ENCODE results near the gene BORCS6. TPM values are rescaled to one million over a fixed set of nuclear protein-coding genes. Genes with fewer than 3 reads are reported as not detected.
"Not testable (repeated sequence)": the region's sequence is repeated elsewhere in the genome, so short reads cannot be mapped to it uniquely, and the experiment has no call there.

BORCS6 gene
- total RNA-seq, 1 donor from 2014 or later: 13.3 TPM

DNA sequence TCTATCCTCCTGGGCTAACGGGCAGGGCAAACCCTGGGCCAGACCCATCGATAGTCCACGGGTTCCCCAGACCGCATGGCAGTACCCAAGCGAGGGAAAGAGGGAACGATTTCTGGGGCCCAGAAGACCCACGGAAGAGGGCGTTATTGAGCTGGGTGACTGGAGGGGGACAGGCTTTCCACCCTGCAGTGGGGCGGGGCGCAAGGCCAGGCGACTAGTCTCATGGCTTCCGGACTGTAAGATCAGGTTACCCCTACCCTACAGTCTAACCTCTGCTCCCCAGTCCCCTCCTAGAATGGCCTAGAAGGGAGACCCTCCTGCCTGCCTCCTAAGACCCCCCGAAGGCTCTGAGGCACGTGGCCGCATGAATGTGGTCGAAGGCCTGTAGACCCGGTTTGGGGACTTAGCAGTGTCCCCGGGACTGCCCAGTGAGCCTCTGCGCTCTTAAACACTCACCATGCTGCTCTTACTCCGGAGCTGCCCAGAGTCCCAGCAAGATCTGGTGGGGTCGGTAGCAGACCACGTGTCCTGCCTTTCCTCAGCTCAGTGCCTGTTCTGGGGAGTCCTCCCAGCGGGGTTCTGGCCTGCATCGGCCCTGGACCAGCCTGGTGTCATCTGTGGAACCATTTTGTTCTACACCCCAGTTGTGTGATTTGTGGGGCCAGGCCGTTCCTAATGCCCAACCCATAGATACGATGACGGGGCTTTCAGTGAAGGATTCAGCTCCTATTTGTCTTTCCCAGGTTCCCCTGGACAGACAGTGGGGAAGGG lies 33.6 kb upstream of the BORCS6 start:
- H3K27me3 ChIP-seq (ENCODE audit: control insufficient read depth, insufficient read depth, low read length): no peaks in the 10 kb centered on the region
- no peaks in the 10 kb centered on the region for H3K36me3 ChIP-seq (ENCODE audit: control insufficient read depth, insufficient read depth, low read length)
- TF ChIP-seq CTCF (IDR thresholded peaks at IDR 0.05; ENCODE audit: insufficient read depth, low read length, poor library complexity, severe bottlenecking): peak; percentile 20
- H3K4me3 ChIP-seq (ENCODE audit: low read depth, low read length): peak overlapping the region; percentile 54
- DNase-seq (ENCODE audit: low read depth): no peak

DNA sequence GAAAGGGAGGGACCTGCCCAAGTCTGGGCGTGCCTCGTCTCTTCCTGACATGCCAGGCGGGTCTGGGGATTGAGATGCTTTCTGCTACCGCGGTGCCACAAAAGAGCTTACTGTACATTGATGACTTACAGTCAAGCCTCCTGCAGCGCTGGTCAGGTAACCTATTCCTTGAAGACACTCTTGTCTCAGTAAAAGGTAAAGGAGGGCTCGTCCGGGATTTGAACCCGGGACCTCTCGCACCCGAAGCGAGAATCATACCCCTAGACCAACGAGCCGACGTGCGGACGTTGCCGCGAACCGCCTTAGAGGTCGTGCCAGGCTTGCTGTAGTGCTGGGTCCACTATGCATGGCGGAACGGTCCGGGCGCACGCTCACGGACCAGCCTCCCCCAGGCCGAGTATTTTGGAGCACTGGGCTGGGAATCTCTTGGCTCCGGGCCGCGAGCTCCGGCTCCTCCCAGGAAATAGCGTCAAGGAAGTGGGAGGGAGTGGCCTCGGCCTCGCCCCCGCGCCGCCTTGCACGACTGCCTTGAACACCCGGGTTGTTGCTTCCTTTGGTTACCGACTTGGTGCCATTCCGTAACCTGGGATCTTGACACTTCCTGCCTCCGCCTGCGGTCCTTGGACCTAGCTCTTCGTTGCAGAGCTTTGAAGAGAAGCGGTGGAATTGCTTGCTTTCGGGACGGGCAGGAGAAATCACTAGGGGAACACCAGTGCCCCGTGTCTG lies 32.8 kb upstream of the BORCS6 start:
- Histone ChIP-seq H3K27me3 (ENCODE audit: control insufficient read depth, insufficient read depth, low read length) (no peaks in the 10 kb centered on the region), H3K4me3 (ENCODE audit: low read depth, low read length) (peak overlapping the region; percentile 54), H3K36me3 (ENCODE audit: control insufficient read depth, insufficient read depth, low read length) (no peaks in the 10 kb centered on the region)
- TF ChIP-seq CTCF (IDR thresholded peaks at IDR 0.05; ENCODE audit: insufficient read depth, low read length, poor library complexity, severe bottlenecking): no peak
- DNase-seq (ENCODE audit: low read depth): peak; percentile 59

DNA sequence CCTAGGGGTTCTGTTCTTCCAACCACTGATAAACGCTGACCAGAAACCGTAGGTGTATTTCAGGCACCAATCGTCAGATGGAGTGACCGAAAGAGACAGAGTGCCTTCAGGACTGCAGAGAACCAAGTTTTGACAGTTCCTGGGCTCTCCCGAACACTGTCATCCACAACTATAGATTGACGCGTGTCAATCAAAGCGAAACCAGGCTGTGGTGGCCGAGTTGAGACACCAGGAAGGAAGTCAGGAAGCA lies 32.3 kb upstream of the BORCS6 start:
- H3K27me3 ChIP-seq (ENCODE audit: control insufficient read depth, insufficient read depth, low read length): no peaks in the 10 kb centered on the region
- DNase-seq (ENCODE audit: low read depth): peak; percentile 37
- H3K4me3 ChIP-seq (ENCODE audit: low read depth, low read length): peak overlapping the region; percentile 54
- TF ChIP-seq CTCF (IDR thresholded peaks at IDR 0.05; ENCODE audit: insufficient read depth, low read length, poor library complexity, severe bottlenecking): no peak
- no peaks in the 10 kb centered on the region for H3K36me3 ChIP-seq (ENCODE audit: control insufficient read depth, insufficient read depth, low read length)

DNA sequence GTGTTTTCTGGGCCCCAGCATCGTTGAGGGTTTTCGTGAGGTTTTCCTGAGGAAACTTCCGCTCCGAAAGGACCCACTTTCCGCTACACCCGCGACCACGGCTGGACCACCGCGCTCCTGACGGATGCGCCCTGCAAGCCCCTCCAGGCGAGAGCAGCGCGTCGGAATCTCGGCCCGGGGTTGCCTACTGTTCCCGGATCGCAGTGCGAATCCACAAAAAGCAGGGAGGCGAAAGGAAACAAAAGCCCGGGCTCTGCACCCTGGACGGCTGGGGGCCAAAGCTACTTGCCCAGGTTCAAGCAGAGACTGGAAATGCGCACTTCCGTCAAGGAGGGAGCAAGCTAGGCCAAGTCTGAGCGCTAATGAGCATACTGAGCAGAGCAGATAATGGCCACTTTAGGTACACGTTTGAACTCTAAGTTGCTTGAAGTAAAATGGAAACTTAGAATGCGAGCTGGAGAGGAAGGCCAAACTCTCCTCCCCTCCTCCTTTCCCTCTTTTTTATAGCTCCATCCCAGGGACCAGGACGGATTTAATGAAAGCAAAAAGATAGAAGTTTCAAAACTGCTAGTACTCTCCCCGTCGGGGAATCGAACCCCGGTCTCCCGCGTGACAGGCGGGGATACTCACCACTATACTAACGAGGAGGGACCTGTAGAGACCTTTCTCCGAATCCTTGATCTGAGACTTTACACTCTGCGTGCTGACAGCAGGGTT lies 31.8 kb upstream of the BORCS6 start:
- peak overlapping the region; percentile 54 for H3K4me3 ChIP-seq (ENCODE audit: low read depth, low read length)
- H3K27me3 ChIP-seq (ENCODE audit: control insufficient read depth, insufficient read depth, low read length): no peaks in the 10 kb centered on the region
- peak; percentile 38 for DNase-seq (ENCODE audit: low read depth)
- no peak for TF ChIP-seq CTCF (IDR thresholded peaks at IDR 0.05; ENCODE audit: insufficient read depth, low read length, poor library complexity, severe bottlenecking)
- H3K36me3 ChIP-seq (ENCODE audit: control insufficient read depth, insufficient read depth, low read length): no peaks in the 10 kb centered on the region

- Histone ChIP-seq H3K4me3 (ENCODE audit: low read depth, low read length) (peak overlapping the region; percentile 51), H3K36me3 (ENCODE audit: control insufficient read depth, insufficient read depth, low read length) (no peaks in the 10 kb centered on the region), H3K27me3 (ENCODE audit: control insufficient read depth, insufficient read depth, low read length) (no peaks in the 10 kb centered on the region)
- peak; percentile 48 for DNase-seq (ENCODE audit: low read depth)
- no peak for TF ChIP-seq CTCF (IDR thresholded peaks at IDR 0.05; ENCODE audit: insufficient read depth, low read length, poor library complexity, severe bottlenecking)
Measured at GRCh38 chr17:8220783-8221662, 31.0 kb upstream of the BORCS6 start.

- H3K36me3 ChIP-seq (ENCODE audit: control insufficient read depth, insufficient read depth, low read length); H3K4me3 ChIP-seq (ENCODE audit: low read depth, low read length); H3K27me3 ChIP-seq (ENCODE audit: control insufficient read depth, insufficient read depth, low read length); DNase-seq (ENCODE audit: low read depth): not testable (repeated sequence)
Measured at GRCh38 chr17:8214000-8214399, 24.0 kb upstream of the BORCS6 start.

Data from kidney epithelial cell (primary cell).